GM12878 (cell line): ENCODE data around the gene NINJ1. TPM values are rescaled to one million over a fixed set of nuclear protein-coding genes. Genes with fewer than 3 reads are reported as not detected.

ENCODE experiments used
- ATF7 ChIP-seq: fragments of 450-650 bp; IDR thresholded peaks from 2 replicates; pipeline ENCODE4 v1.6.1; 2016; ENCODE audit warnings: low read depth, mild to moderate bottlenecking
- BCL3 ChIP-seq: IDR thresholded peaks from 2 replicates; pipeline ENCODE4 v1.6.1; 2011; ENCODE audit warnings: borderline replicate concordance, low read depth, mild to moderate bottlenecking, moderate library complexity, low read length; ENCODE audit not compliant: insufficient read depth, poor library complexity, severe bottlenecking
- CHD2 ChIP-seq: IDR thresholded peaks from 2 replicates; pipeline ENCODE4 v1.6.1; 2011; ENCODE audit warnings: low read depth, low read length, improper control_type of control experiment, borderline replicate concordance
- EGR1 ChIP-seq, 2 experiments: IDR thresholded peaks; 1 replicate in 1 of 2; 2 replicates in 1 of 2; pipeline ENCODE4 v1.6.1; 2011 to 2012; ENCODE audit warnings: low read depth in 2 of 2, low read length in 2 of 2, borderline replicate concordance in 1 of 2, mild to moderate bottlenecking in 1 of 2, moderate library complexity in 1 of 2
- GATAD2B ChIP-seq: fragments of 450-650 bp; conservative IDR thresholded peaks from 2 replicates; pipeline ENCODE4 v1.6.1; 2017; ENCODE audit warnings: low read depth, mild to moderate bottlenecking, moderate library complexity
- IKZF1 ChIP-seq: fragments of 450-650 bp; conservative IDR thresholded peaks from 2 replicates; pipeline ENCODE4 v1.6.1; 2017; ENCODE audit warnings: antibody characterized with exemption, mild to moderate bottlenecking
- IRF4 ChIP-seq: IDR thresholded peaks from 2 replicates; pipeline ENCODE4 v1.6.1; 2011; ENCODE audit warnings: low read depth, low read length
- MEF2B ChIP-seq: fragments of 450-650 bp; IDR thresholded peaks from 2 replicates; pipeline ENCODE4 v1.6.1; 2018; ENCODE audit warnings: mild to moderate bottlenecking, moderate library complexity; ENCODE audit not compliant: partially characterized antibody, poor library complexity, severe bottlenecking
- MLLT1 ChIP-seq: fragments of 450-650 bp; IDR thresholded peaks from 2 replicates; pipeline ENCODE4 v1.6.1; 2016; ENCODE audit warnings: mild to moderate bottlenecking
- MXI1 ChIP-seq: fragments of 150-350 bp; IDR thresholded peaks from 2 replicates; pipeline ENCODE4 v1.6.1; 2011; ENCODE audit warnings: low read depth, mild to moderate bottlenecking, inconsistent platforms, low read length, improper control_type of control experiment
- PKNOX1 ChIP-seq: fragments of 450-650 bp; IDR thresholded peaks from 2 replicates; pipeline ENCODE4 v1.6.1; 2016; ENCODE audit warnings: mild to moderate bottlenecking
- POLR2AphosphoS5 ChIP-seq: IDR thresholded peaks from 2 replicates; pipeline ENCODE4 v1.6.1; 2011; ENCODE audit warnings: mild to moderate bottlenecking, low read length, inconsistent platforms
- POU2F2 ChIP-seq: IDR thresholded peaks from 3 replicates; pipeline ENCODE4 v1.6.1; 2011; ENCODE audit warnings: low read depth, mild to moderate bottlenecking, low read length, borderline replicate concordance
- RELB ChIP-seq: fragments of 450-650 bp; IDR thresholded peaks from 2 replicates; pipeline ENCODE4 v1.6.1; 2017; ENCODE audit warnings: low read depth, mild to moderate bottlenecking, moderate library complexity
- SKIL ChIP-seq: fragments of 450-650 bp; IDR thresholded peaks from 2 replicates; pipeline ENCODE4 v1.6.1; 2017; ENCODE audit warnings: mild to moderate bottlenecking, low read depth, inconsistent platforms; ENCODE audit not compliant: poor library complexity, severe bottlenecking
- TARDBP ChIP-seq: IDR thresholded peaks from 2 replicates; pipeline ENCODE4 v1.6.1; 2016; ENCODE audit warnings: borderline replicate concordance
- TCF12 ChIP-seq: IDR thresholded peaks from 2 replicates; pipeline ENCODE4 v1.6.1; 2011; ENCODE audit warnings: low read depth, mild to moderate bottlenecking, low read length
- polyA plus RNA-seq, 11 experiments: library from polyadenylated mRNA; depleted of rRNA in 4 of 11; unstranded in 6 of 11; stranded (reverse) in 5 of 11; fragments of >200 nt; fragmentation: Nextera tagmentation in 4 of 11; fragmentation: Illumina TruSeq in 1 of 11; extraction: Ambion mirVana in 4 of 11; extraction: Trizol in 1 of 11; gene quantifications; 1 replicate in 1 of 11; 2 replicates in 10 of 11; pipeline versions ENCODE4 v1.2.1 to v1.2.3, GENCODE V29; 2011 to 2016; ENCODE audit warnings: inconsistent platforms in 2 of 11, missing spikeins in 2 of 11, low read depth in 1 of 11
- total RNA-seq, 4 experiments: library from RNA; depleted of rRNA in 3 of 4; stranded (reverse); fragments of >200 nt in 3 of 4; fragmentation: Illumina TruSeq in 1 of 4; extraction: Trizol in 1 of 4; gene quantifications; 2 replicates each; pipeline versions ENCODE4 v1.2.1 to v1.2.3, GENCODE V29; 2013 to 2021

Gene NINJ1
- total and polyA plus RNA-seq, 10 of the 15 experiments (the other 5 are each of a cell fraction or from before 2014, with no cell fraction given) = 0.64 to 33.5 (median 17.1) TPM

GRCh38 chr9:93134015-93134739, at the start of gene NINJ1 (continued):
- TF ChIP-seq MLLT1 = 0 out of 2 replicates have a peak, but pooled peaks have one; percentile 63
- TF ChIP-seq PKNOX1 = no peak
- TF ChIP-seq GATAD2B = peak; percentile 88
- peak; percentile 64; the same call in 1 of the 2 replicates for TF ChIP-seq TCF12
- peak; percentile 64 for TF ChIP-seq CHD2
- peak; percentile 60; the same call in 2 of the 3 replicates for TF ChIP-seq POU2F2
- peak; percentile 69 for TF ChIP-seq BCL3
- peak; percentile 82 for TF ChIP-seq MEF2B
- peak; percentile 55; the same call in 1 of the 2 replicates for TF ChIP-seq IRF4
- TF ChIP-seq EGR1 (IDR thresholded peaks at IDR 0.05; ENCODE audit: borderline replicate concordance in 1 of 2, low read depth in 2 of 2, low read length in 2 of 2) = peak in 1 of 2 experiments; percentile 93; a peak in 2 of 3 replicates
- TF ChIP-seq SKIL = peak; percentile 18
- peak; percentile 77; the same call in 1 of the 2 replicates for TF ChIP-seq POLR2AphosphoS5
- TF ChIP-seq IKZF1 = peak; percentile 96
- peak; percentile 40; the same call in 1 of the 2 replicates for TF ChIP-seq ATF7
- TF ChIP-seq TARDBP = no peak
- TF ChIP-seq RELB = peak; percentile 98
- TF ChIP-seq MXI1 = peak; percentile 17
